Measurements from ENCODE around the gene AHNAK.

Gene AHNAK

GRCh38 chr11:62506413-62507124 is 40.0 kb downstream of the AHNAK start:
- no peak overlapping the region for H3K4me3 ChIP-seq (ENCODE audit: low read depth, low read length)
- no peak for TF ChIP-seq CTCF (IDR thresholded peaks at IDR 0.05; ENCODE audit: low read depth, low read length)

DNA sequence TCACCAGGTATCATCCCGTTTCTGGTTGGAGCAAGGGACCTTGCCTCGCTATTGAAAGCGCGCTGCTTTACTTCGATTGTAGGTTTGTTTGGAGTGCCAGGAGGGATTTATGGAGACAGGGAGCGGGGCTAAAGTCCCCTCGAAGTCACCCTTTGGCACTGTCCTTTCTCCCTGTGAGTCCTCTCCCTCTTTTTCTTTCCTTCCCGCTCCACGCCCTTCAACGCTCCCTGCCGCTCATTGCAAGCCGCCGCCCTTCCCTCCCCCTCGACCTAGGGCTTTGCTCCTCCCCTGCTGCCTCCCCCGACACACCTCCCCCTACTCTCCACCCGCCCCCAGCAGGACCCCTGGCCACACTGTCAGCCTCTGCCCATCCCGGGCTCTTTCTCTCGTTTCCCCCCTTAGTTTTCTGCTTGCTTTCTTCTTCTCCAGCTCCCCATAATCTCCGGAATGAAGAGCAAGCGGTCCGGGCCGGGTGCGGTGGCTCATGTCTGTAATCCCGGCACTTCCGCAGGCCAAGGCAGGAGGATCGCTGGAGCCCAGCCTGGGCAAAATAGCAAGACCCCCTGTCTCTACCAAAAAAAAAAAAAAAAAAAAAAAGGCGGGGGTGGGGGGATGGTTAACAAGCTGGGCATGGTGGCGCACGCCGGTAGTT is 41.0 kb downstream of the AHNAK start:
- H3K4me3 ChIP-seq (ENCODE audit: low read depth, low read length), result no peak overlapping the region
- no peak for TF ChIP-seq CTCF (IDR thresholded peaks at IDR 0.05; ENCODE audit: low read depth, low read length)

DNA sequence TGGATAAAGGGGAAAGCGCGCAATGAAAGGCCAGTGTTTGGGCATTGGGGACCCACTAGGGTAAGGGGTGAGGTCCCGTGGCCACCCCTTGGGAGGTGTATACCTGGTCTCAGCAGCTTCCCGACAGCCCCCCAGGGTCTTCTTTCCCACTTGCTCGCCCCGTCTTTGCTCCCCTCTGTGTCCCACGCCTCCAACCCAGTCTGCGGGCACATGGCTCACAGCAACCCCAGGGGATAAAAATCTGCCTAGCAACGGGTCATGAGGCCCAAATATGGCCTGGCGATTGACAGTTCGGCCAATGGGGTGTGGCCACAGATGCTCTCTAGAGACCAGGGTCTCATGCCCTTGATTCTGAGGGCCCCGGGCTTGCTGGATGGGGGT is 41.6 kb downstream of the AHNAK start:
- H3K4me3 ChIP-seq (ENCODE audit: low read depth, low read length), result no peak overlapping the region

GRCh38 chr11:62504158-62504973 is 42.2 kb downstream of the AHNAK start:
- H3K4me3 ChIP-seq (ENCODE audit: low read depth, low read length), result no peak overlapping the region
- no peak for TF ChIP-seq CTCF (IDR thresholded peaks at IDR 0.05; ENCODE audit: low read depth, low read length)

More for the DNA sequence above, 41.6 kb downstream of the AHNAK start:
- no peak for TF ChIP-seq CTCF (IDR thresholded peaks at IDR 0.05; ENCODE audit: low read depth, low read length)

DNA sequence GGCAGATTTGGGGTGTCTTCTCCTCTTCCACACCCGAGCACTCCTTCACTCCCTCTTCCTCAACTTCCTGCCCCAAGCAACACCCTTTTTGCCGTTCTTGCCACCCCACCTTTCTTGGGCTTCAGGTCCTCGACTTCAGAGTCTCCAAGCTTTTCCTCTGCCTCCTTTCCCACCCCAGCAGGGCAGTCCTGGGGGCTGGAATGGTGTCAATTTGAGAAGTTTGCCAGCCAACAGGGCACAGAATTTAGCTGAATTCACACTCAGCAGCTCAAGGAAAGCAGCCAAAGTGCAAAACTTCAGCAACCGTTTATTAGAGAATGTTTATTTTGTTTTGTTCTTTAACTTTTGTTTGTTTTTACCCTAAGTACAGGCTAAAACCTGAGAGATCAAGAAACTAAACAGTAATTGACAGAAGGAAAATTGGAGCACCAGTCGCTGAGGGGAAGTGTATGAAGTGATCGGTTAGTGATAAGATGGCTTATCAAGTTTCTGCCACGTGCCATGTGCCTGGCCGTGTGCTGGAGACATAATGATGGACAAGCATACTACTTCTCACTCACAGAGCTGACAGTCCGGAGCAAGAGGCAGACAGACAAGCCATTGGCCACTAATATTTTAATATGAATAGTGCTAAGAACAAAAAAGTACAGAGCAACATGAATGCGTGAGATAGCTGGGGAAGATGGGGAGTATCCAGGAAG is 44.4 kb downstream of the AHNAK start:
- no peak overlapping the region for H3K4me3 ChIP-seq (ENCODE audit: low read depth, low read length)
- no peak for TF ChIP-seq CTCF (IDR thresholded peaks at IDR 0.05; ENCODE audit: low read depth, low read length)

GRCh38 chr11:62501432-62501891 is 45.1 kb downstream of the AHNAK start:
- H3K4me3 ChIP-seq (ENCODE audit: low read depth, low read length), result no peak overlapping the region
- no peak for TF ChIP-seq CTCF (IDR thresholded peaks at IDR 0.05; ENCODE audit: low read depth, low read length)
